ENCODE results near the gene COQ6. TPM values are rescaled to one million over a fixed set of nuclear protein-coding genes. Genes with fewer than 3 reads are reported as not detected.

The COQ6 gene
- total RNA-seq, 1 donor from 2014 or later, result 19.7 TPM

Small RNAs within 50 kb of the gene (small RNA-seq; reads per million reads assigned to genes)
- not detected for gene AC005480.2
- gene RF00019, result not detected

Other genes starting within 250 kb of the COQ6 start
- gene PNMA1, start 235.9 kb upstream of the COQ6 start, total RNA-seq (ENCODE audit: low replicate concordance), result 25.9 and 37.3 TPM in 2 replicates
- gene PTGR2, start 98.5 kb upstream of the COQ6 start, total RNA-seq (ENCODE audit: low replicate concordance), result 18.8 and 87.2 TPM in 2 replicates
- gene ZNF410, start 63.4 kb upstream of the COQ6 start, total RNA-seq (ENCODE audit: low replicate concordance), result 55.1 and 56.4 TPM in 2 replicates
- gene FAM161B, start 208 bp upstream of the COQ6 start, total RNA-seq (ENCODE audit: low replicate concordance), result 0.13 and 1.4 TPM in 2 replicates
- 12.7 and 13.4 TPM in 2 replicates for gene ENTPD5, start 69.0 kb downstream of the COQ6 start, total RNA-seq (ENCODE audit: low replicate concordance)
- 2.0 and 4.6 TPM in 2 replicates for gene BBOF1, start 69.0 kb downstream of the COQ6 start, total RNA-seq (ENCODE audit: low replicate concordance)
- gene ALDH6A1, start 134.2 kb downstream of the COQ6 start, total RNA-seq (ENCODE audit: low replicate concordance), result 52.0 and 64.0 TPM in 2 replicates
- 16.4 and 25.7 TPM in 2 replicates for gene LIN52, start 134.7 kb downstream of the COQ6 start, total RNA-seq (ENCODE audit: low replicate concordance)